Stimulated activated naive CD4-positive, alpha-beta T cell treated with Interleukin-2 at 50 U/mL for 16 hours (primary cell): Measurements from ENCODE around the gene RNF223.
"Not testable (repeated sequence)": the region's sequence is repeated elsewhere in the genome, so short reads cannot be mapped to it uniquely, and the experiment has no call there.

Source experiments
- DNase-seq: peaks from one replicate; lab custom pipeline; 2025; lab: John Stamatoyannopoulos, UW

RNF223 gene

GRCh38 chr1:1059494-1060280, 14.4 kb downstream of the RNF223 start:
- DNase-seq: peak; percentile 79

DNA sequence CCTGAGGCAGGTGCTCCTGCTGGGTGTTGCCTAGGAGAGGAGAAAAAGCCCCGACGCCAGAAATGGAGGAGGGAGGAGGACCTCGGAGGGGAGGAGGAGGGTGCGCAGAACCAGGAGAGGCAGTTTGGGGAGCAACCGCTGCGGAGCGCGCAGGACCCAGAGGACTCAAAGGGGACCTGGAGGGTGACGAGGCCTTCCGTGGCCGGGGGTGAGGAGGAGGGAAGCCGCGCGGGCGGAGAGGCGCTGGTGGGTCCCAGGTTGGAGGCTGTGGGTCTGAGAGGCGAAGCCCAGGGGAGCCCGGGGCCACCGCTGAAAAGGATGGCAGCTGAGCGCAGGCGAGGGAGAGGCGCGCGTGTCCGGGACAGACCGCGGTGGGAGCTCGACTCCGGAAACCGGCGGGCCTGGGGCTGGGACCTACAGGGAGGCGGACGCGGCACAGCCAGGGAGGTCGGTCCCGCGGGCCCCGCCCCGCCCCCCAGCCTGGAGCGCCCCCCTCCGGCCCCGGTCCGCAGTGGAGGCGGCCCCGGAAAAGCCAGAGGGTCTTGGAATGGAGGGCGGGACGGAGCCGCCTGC, 15.1 kb downstream of the RNF223 start:
- no peak for DNase-seq

DNA sequence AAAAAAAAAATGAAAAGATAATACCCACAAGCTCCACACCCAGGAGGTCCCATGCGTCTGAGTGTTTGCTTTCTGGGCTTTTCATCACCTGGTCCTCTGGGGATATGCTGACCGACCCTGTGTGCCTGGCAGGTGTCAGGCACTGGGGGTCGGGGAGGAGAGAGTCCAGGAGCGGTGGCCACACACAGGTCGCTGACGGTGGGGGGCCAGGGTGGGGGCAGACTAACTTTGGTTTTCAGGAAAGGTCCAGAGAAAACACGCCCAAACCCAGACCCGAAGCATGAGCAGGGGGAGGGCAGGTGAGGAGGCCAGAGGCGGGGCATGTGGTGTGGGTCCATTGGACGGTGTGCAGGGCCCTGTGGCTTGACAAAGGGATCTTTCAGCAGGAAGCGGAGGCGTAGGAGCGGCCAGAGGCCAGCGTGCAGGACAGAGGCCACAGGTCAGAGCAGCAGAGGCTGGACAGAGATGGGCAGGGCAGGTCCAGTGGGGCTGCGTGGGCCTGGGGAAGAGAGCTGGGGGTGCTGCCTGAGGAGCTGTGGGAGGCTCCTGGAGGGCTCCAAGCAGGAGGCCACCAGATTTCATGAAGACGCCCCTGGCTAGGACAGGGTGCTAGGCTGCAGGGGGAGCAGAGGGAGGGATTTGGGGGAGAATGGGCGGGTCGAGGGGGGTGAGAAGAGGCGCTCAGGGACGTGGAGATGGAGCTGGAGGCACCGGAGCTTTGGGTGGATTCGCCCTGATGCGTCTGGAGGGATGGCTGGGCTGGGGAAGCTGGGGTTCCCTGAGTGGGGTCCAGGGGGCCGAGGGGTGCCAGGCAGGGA, 15.8 kb downstream of the RNF223 start:
- DNase-seq: no peak

GRCh38 chr1:1057769-1058087, 16.4 kb downstream of the RNF223 start:
- DNase-seq: not testable (repeated sequence)

- DNase-seq: no peak
Observed at GRCh38 chr1:1055841-1056736, 18.0 kb downstream of the RNF223 start.

- DNase-seq: no peak
Observed at GRCh38 chr1:1054971-1055370, 19.1 kb downstream of the RNF223 start.

DNA sequence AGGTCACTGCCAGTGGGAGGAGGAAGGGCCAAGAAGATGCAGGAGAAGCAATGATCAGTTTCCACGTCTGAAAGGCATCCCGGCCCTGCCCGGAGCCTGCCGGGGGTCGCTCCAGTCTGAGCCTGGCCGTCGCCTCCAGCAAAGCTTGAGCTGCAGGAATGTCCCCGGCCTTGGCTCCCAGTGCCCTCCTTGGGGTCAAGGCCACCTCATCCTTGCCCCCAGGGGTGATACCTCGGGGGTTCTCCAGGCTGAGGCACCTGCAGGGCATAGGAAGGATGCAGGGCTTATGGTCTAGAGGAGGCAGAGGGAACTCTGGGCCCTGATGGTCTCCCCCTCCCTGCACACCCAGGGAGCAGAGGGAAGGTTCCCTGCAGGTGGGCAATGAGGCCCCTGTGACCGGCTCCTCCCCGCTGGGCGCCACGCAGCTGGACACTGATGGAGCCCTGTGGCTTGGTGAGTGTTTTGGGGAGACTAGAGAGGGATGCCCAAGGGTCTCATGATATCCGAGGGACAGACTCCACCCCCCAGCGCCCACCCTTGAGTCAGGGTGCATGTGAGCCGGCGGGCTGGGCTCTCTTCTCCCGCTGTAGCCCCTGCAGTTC, 19.9 kb downstream of the RNF223 start:
- no peak for DNase-seq

GRCh38 chr1:1053682-1054081, 20.4 kb downstream of the RNF223 start:
- no peak for DNase-seq

- DNase-seq: no peak
Observed at GRCh38 chr1:1053022-1053421, 21.1 kb downstream of the RNF223 start.

- DNase-seq: no peak
Observed at GRCh38 chr1:1052003-1052840, 21.9 kb downstream of the RNF223 start.

- no peak for DNase-seq
Observed at GRCh38 chr1:1051127-1051810, 22.8 kb downstream of the RNF223 start.

DNA sequence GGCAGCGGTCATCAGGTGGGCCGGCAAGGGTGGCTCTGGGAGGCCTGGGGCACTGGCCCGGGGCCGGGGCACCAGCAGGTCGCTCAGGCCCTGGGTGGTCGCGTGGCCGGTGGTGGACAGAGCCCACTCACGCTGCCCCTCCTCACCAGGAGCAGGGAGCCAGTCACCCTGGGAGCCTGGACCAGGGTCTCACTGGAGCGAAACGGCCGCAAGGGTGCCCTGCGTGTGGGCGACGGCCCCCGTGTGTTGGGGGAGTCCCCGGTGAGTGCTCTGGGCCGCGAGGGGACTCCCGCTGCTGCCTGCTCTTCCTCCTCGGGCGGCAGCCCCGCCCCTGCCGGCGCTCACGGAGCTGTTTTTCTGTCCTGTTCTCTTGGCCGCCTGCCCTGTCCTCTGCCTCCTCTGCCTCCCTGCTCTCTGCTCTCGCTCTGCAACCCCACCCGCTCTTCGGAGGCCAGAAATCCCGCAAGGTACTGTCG, 23.5 kb downstream of the RNF223 start:
- DNase-seq: no peak

DNA sequence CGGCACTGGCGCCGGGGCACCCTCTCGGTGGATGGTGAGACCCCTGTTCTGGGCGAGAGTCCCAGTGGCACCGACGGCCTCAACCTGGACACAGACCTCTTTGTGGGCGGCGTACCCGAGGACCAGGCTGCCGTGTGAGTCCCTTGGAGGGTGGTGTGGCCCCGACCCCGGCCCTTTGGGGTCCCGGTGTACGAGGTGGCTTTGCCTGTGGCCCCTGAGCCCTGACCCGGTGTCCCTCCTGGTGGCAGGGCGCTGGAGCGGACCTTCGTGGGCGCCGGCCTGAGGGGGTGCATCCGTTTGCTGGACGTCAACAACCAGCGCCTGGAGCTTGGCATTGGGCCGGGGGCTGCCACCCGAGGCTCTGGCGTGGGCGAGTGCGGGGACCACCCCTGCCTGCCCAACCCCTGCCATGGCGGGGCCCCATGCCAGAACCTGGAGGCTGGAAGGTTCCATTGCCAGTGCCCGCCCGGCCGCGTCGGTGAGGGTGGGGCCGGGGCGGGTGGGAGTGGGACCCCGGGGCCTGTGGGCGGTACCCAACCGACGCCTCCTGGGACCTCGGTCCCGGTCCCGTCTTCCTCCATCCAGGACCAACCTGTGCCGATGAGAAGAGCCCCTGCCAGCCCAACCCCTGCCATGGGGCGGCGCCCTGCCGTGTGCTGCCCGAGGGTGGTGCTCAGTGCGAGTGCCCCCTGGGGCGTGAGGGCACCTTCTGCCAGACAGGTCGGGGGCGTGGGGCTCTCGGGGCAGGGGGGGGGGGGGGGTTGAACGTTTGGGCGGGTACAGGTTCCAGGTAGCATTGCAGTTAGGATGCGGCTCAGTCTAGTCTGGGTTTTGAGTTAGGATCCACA, 24.6 kb downstream of the RNF223 start:
- DNase-seq: no peak

DNA sequence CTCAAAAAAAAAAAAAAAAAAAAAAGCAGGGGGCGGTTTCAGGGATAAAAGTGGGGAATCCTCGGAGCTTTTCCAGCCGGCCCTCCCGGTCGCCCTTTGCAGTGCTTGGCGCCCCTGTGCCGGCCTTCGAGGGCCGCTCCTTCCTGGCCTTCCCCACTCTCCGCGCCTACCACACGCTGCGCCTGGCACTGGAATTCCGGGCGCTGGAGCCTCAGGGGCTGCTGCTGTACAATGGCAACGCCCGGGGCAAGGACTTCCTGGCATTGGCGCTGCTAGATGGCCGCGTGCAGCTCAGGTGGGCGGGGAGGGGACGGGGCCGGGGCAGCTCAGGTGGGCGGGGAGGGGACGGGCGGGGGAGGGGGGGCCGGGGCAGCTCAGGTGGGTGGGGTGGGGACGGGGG, 25.3 kb downstream of the RNF223 start:
- DNase-seq: no peak

- no peak for DNase-seq
Observed at GRCh38 chr1:1047963-1048362, 26.1 kb downstream of the RNF223 start.

GRCh38 chr1:1047407-1047806, 26.7 kb downstream of the RNF223 start:
- no peak for DNase-seq

GRCh38 chr1:1046767-1047166, 27.3 kb downstream of the RNF223 start:
- no peak for DNase-seq

DNA sequence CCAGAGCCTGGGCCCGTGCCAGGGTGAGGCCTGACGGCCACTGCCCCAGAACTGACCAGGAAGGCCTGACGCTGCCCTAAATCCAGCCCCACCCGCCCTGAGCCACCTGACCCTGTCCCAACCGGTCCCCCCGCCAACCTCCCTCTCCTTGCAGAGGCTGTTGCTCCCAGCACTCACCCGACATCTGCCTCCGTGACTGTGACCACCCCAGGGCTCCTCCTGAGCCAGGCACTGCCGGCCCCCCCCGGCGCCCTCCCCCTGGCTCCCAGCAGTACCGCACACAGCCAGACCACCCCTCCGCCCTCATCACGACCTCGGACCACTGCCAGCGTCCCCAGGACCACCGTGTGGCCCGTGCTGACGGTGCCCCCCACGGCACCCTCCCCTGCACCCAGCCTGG, 27.9 kb downstream of the RNF223 start:
- DNase-seq: no peak

- DNase-seq: no peak
Observed at GRCh38 chr1:1045129-1045528, 29.0 kb downstream of the RNF223 start.
